ENCODE data around the gene SIN3A.

DNA sequence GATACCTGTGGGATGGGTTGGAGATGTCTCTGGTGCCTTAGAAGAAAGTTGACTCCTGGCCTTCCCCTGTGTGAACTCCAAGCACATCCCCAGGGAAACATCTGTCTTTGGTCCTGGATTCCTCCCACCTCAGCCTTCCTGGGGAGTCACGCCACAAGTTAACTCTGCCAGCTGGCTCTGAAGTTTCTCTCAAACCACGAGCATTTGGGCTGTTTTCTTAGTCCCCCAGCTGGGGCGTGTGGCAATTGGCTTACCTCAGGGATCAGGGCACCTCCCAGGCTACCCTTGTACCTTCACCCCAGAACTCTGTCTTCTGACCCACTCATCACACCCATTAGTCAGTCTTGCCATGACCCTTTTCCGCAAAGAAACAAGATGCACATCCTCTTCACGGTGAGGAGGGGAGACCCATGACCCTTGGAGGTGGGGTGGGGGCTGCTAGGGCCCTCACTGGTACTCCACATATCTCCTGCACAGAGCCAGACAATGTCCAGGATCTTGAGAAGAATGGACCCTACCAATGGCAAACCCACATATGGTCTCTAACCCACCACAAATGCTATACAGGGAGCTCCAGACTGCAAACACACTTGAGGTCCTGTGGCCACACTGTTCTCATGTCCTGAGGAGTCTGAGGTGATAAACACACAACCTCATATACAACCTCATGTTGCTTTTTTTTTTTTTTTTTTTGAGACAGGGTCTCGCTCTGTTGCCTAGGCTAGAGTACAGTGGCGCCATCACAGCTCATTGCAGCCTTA is 100.7 kb downstream of the SIN3A start:
- TF ChIP-seq EZH2 (IDR thresholded peaks at IDR 0.05; ENCODE audit: low read length, unreplicated experiment), result no peak
- TF ChIP-seq, protein P1, sequence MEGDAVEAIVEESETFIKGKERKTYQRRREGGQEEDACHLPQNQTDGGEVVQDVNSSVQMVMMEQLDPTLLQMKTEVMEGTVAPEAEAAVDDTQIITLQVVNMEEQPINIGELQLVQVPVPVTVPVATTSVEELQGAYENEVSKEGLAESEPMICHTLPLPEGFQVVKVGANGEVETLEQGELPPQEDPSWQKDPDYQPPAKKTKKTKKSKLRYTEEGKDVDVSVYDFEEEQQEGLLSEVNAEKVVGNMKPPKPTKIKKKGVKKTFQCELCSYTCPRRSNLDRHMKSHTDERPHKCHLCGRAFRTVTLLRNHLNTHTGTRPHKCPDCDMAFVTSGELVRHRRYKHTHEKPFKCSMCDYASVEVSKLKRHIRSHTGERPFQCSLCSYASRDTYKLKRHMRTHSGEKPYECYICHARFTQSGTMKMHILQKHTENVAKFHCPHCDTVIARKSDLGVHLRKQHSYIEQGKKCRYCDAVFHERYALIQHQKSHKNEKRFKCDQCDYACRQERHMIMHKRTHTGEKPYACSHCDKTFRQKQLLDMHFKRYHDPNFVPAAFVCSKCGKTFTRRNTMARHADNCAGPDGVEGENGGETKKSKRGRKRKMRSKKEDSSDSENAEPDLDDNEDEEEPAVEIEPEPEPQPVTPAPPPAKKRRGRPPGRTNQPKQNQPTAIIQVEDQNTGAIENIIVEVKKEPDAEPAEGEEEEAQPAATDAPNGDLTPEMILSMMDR (conservative IDR thresholded peaks at IDR 0.05; ENCODE audit: low read depth, low read length), result no peak

Data from PC-3 (cell line).